ENCODE results near the gene CYP1B1. TPM values are rescaled to one million over a fixed set of nuclear protein-coding genes. Genes with fewer than 3 reads are reported as not detected.
A peak's percentile ranks its signal among the peaks of the same experiment; 100 is the strongest.

CYP1B1 gene
- total RNA-seq, 6 donors from 2014 or later = 12.2 to 86.9 (median 26.1) TPM

GRCh38 chr2:38097258-38097987 is 21.5 kb upstream of the CYP1B1 start:
- Histone ChIP-seq H3K4me1 (peaks cover 15 to 42% (median 30%) of the 10 kb centered on the region in 4 donors), H3K27ac (peak overlapping the region in 2 of 4 donors; percentile 73 to 75), H3K36me3 (no peaks in the 10 kb centered on the region), H3K4me3 (no peak overlapping the region), H3K27me3 (no peaks in the 10 kb centered on the region), H3K9me3 (no peaks in the 10 kb centered on the region)
- ATAC-seq (ENCODE audit: low FRiP score in 2 of 2) = no peak
- no peak for DNase-seq
- WGBS, 2 donors = 69 to 84% methylated on average over 2 of the region's 2 CpGs
- TF ChIP-seq EP300 (IDR thresholded peaks at IDR 0.05) (no peak), CTCF (IDR thresholded peaks at IDR 0.05) (no peak), POLR2AphosphoS5 (IDR thresholded peaks at IDR 0.05) (no peak), POLR2A (IDR thresholded peaks at IDR 0.05) (no peak)

GRCh38 chr2:38095996-38096861 is 20.3 kb upstream of the CYP1B1 start:
- 41 to 47% methylated on average over 18 to 19 of the region's 19 CpGs for WGBS, 2 donors
- peak; percentile 43 to 76 for DNase-seq
- ATAC-seq (ENCODE audit: low FRiP score in 2 of 2) = peak in 1 of 2 donors; percentile 78
- H3K4me3 ChIP-seq = no peak overlapping the region
- peak overlapping the region in 3 of 4 donors; percentile 43 to 75 (median 73) for H3K27ac ChIP-seq
- no peaks in the 10 kb centered on the region for H3K9me3 ChIP-seq
- TF ChIP-seq EP300 (IDR thresholded peaks at IDR 0.05) (peak in 2 of 4 donors; percentile 31 to 90), POLR2AphosphoS5 (IDR thresholded peaks at IDR 0.05) (no peak), POLR2A (IDR thresholded peaks at IDR 0.05) (peak in 1 of 4 donors; percentile 18), CTCF (IDR thresholded peaks at IDR 0.05) (no peak)
- no peaks in the 10 kb centered on the region for H3K36me3 ChIP-seq
- H3K27me3 ChIP-seq = no peaks in the 10 kb centered on the region
- peaks cover 15 to 42% (median 32%) of the 10 kb centered on the region in 4 donors for H3K4me1 ChIP-seq

GRCh38 chr2:38095079-38095995 is 19.4 kb upstream of the CYP1B1 start:
- no peaks in the 10 kb centered on the region for H3K9me3 ChIP-seq
- peak overlapping the region in 3 of 4 donors; percentile 11 to 75 (median 52) for H3K27ac ChIP-seq
- peaks cover 15 to 40% (median 32%) of the 10 kb centered on the region in 4 donors for H3K4me1 ChIP-seq
- no peaks in the 10 kb centered on the region for H3K36me3 ChIP-seq
- ATAC-seq (ENCODE audit: low FRiP score in 2 of 2) = peak in 1 of 2 donors; percentile 34
- no peak for DNase-seq
- no peaks in the 10 kb centered on the region for H3K27me3 ChIP-seq
- H3K4me3 ChIP-seq = no peak overlapping the region
- WGBS, 2 donors = 77 to 80% methylated on average over 11 of the region's 11 CpGs
- TF ChIP-seq POLR2AphosphoS5 (IDR thresholded peaks at IDR 0.05) = no peak
- no peak for TF ChIP-seq EP300 (IDR thresholded peaks at IDR 0.05)

- no peak overlapping the region for H3K27ac ChIP-seq
- no peaks in the 10 kb centered on the region for H3K9me3 ChIP-seq
- no peaks in the 10 kb centered on the region for H3K27me3 ChIP-seq
- ATAC-seq (ENCODE audit: low FRiP score in 2 of 2) = peak in 1 of 2 donors; percentile 7
- H3K36me3 ChIP-seq = no peaks in the 10 kb centered on the region
- peaks cover 10 to 28% (median 23%) of the 10 kb centered on the region in 4 donors for H3K4me1 ChIP-seq
- TF ChIP-seq POLR2A (IDR thresholded peaks at IDR 0.05) (no peak), CTCF (IDR thresholded peaks at IDR 0.05) (no peak), POLR2AphosphoS5 (IDR thresholded peaks at IDR 0.05) (no peak), EP300 (IDR thresholded peaks at IDR 0.05) (no peak)
- H3K4me3 ChIP-seq = no peak overlapping the region
- no peak for DNase-seq
- WGBS, 2 donors = 95 to 100% methylated on average over 1 of the region's 1 CpG
Measured at GRCh38 chr2:38093527-38094165, 17.7 kb upstream of the CYP1B1 start.

Measured in upper lobe of left lung (tissue), 6 donors.